ENCODE data around the gene ATP11A.

Gene ATP11A

DNA sequence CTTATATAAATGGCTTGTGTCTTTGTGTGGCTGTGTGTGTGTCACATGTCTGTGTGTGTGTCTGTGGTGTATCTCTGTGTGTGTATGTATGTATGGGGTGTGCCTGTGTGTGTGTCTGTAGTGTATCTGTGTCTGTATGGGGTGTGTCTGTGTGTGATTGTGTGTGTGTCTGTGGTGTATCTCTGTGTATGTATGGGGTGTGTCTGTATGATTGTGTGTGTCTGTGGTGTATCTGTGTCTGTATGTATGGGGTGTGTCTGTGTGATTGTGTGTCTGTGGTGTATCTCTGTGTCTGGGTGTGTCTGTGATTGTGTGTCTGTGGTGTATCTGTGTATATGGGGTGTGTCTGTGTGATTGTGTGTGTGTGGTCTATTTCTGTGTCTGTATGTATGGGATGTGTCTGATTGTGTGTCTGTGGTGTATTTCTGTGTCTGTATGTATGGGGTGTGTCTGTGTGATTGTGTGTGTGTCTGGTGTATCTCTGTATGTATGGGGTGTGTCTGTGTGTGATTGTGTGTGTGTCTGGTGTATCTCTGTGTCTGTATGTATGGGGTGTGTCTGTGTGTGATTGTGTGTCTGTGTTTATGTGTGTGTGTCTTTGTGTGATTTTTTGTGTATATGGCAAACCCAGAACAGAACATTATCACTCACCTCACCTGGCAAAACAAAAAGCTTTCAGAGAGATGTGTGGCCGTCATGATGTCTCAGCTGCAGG is 223.0 kb downstream of the ATP11A start:
- DNase-seq (ENCODE audit: low read depth) = no peak
- TF ChIP-seq CTCF (conservative IDR thresholded peaks at IDR 0.05; ENCODE audit: low read depth, low read length) = no peak
- no peak overlapping the region for H3K4me3 ChIP-seq (ENCODE audit: low read length)

DNA sequence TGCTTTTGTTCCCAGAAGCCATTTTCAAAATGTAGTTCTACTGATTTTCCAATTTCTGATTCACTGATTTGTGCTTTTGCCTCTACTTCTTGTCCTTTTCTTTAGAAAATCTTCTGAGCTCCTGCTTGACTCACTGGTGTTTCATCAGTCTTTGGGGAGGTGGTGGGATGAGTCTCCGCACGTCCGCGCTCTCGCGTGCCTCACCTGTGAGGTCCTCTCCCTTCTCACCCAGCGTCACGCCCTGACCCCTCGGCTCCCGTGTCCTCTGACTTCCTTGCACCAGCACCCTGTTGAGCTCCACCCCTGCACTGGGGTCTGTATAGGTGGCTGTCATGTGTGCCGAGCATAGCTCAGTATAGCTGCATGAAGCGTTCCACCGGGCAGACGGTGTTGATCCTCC is 226.5 kb downstream of the ATP11A start:
- DNase-seq (ENCODE audit: low read depth) = no peak
- TF ChIP-seq CTCF (conservative IDR thresholded peaks at IDR 0.05; ENCODE audit: low read depth, low read length) = no peak
- H3K4me3 ChIP-seq (ENCODE audit: low read length) = no peak overlapping the region

DNA sequence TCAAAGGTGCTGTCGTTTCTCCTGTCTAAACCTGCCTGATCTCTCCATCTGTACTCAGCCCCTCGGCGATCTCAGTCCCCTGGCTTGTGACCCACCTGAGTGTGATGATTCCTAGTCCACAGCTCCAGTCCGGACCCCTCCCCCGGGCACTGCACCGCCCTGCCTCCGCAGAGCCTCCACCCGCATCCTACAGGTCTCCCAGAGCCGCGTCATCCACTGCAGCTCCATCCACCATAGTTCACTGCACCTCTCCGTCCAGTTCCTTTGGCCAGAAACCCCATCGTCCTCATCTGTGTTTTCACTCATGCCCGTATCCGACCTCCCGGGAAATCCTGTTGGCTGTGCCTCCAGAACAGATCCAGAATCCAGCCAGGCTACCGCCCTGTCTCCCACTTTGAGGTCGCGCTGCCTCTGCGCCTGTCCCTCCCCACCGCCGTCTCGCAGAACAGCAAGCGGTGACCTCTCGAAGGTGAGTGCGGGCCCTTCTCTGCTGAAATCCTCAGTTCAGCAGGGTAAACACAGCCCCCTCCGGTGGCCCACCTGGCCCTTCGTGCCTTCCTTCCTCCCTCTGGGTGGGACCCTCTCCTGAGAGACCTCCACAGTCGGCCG is 227.3 kb downstream of the ATP11A start:
- no peak for DNase-seq (ENCODE audit: low read depth)
- TF ChIP-seq CTCF (conservative IDR thresholded peaks at IDR 0.05; ENCODE audit: low read depth, low read length) = no peak
- no peak overlapping the region for H3K4me3 ChIP-seq (ENCODE audit: low read length)

DNA sequence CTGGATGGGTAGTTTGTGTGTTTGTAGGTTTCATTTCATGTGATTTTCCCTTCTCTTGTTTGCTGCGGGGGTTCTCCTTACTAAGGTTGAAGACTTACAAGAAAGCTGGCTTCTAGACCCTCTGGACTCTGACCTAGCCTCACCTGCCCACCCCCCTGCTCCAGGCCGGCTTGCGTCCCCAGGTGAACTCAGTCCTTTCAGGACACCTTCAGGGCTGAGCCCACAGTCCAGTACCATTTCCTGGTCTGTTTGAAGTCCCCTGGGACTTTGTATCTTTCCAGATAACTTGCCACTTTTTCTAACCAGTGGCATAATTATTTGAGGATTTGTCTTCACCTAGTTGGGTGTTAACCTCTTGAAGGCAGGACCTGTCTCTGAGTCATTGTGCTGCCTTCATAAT is 227.9 kb downstream of the ATP11A start:
- no peak overlapping the region for H3K4me3 ChIP-seq (ENCODE audit: low read length)
- no peak for TF ChIP-seq CTCF (conservative IDR thresholded peaks at IDR 0.05; ENCODE audit: low read depth, low read length)
- DNase-seq (ENCODE audit: low read depth) = no peak

- TF ChIP-seq CTCF (conservative IDR thresholded peaks at IDR 0.05; ENCODE audit: low read depth, low read length) = no peak
- DNase-seq (ENCODE audit: low read depth) = no peak
- no peak overlapping the region for H3K4me3 ChIP-seq (ENCODE audit: low read length)
Measured at GRCh38 chr13:112918266-112918665, 228.4 kb downstream of the ATP11A start.

- TF ChIP-seq CTCF (conservative IDR thresholded peaks at IDR 0.05; ENCODE audit: low read depth, low read length) = no peak
Measured at GRCh38 chr13:112918746-112919145, 228.9 kb downstream of the ATP11A start.

GRCh38 chr13:112923962-112924361 is 234.1 kb downstream of the ATP11A start:
- no peak for TF ChIP-seq CTCF (conservative IDR thresholded peaks at IDR 0.05; ENCODE audit: low read depth, low read length)
- no peak overlapping the region for H3K4me3 ChIP-seq (ENCODE audit: low read length)
- no peak for DNase-seq (ENCODE audit: low read depth)

More at GRCh38 chr13:112918746-112919145, 228.9 kb downstream of the ATP11A start:
- H3K4me3 ChIP-seq (ENCODE audit: low read length) = no peak overlapping the region
- DNase-seq (ENCODE audit: low read depth) = no peak

Data from retinal pigment epithelial cell (primary cell).